ENCODE results near the gene HRH1.

Gene HRH1

DNA sequence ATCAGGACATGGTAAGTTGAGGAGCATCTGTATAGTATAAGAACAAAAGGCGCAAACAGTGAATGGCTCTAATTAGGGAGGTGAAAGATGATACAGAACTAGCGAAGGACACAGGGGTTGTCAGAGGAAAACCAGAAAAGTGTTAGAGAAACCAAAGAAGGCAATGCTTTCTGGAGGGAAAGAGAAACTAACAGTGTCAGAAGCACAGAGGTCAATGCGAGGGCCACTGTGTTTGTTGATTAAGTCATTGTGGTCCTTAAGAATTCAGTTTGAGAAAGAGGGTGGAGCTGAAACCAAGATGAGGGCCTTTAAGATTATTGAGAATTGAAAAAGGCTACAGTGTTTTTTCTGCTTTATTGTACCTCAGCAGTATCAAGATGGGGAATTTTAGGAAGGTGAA, 146.7 kb downstream of the HRH1 start:
- Histone ChIP-seq H3K4me1 (ENCODE audit: control insufficient read depth, insufficient read depth, low read length) (no peaks in the 10 kb centered on the region), H3K9me3 (ENCODE audit: control insufficient read depth, insufficient read depth, low read length) (no peaks in the 10 kb centered on the region), H3K36me3 (ENCODE audit: control insufficient read depth, insufficient read depth, low read length) (no peaks in the 10 kb centered on the region), H3K4me3 (ENCODE audit: low read depth, low read length) (no peak overlapping the region), H3K9ac (ENCODE audit: low read depth, low read length) (no peak overlapping the region), H3K27me3 (ENCODE audit: control insufficient read depth, insufficient read depth, low read length) (no peaks in the 10 kb centered on the region)

DNA sequence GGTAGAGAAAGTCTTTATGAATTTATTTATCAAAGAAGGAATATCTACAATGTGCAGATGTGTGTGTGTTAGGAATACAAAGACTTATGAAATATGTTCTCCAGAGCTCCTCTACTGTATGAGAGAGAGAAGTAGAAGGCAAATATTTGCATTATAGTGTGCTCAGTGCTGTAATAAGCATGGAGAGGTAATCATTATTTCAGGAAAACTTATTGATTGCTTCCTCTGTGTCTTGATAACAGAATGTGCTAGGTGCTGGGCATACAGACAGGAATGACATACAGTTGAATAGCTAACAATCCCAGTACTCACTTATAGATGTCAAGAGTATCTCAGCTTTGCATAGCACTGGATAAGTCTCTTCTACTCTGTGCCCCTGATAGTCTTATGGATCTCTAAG, 148.2 kb downstream of the HRH1 start:
- no peaks in the 10 kb centered on the region for H3K36me3 ChIP-seq (ENCODE audit: control insufficient read depth, insufficient read depth, low read length)
- no peaks in the 10 kb centered on the region for H3K4me1 ChIP-seq (ENCODE audit: control insufficient read depth, insufficient read depth, low read length)

DNA sequence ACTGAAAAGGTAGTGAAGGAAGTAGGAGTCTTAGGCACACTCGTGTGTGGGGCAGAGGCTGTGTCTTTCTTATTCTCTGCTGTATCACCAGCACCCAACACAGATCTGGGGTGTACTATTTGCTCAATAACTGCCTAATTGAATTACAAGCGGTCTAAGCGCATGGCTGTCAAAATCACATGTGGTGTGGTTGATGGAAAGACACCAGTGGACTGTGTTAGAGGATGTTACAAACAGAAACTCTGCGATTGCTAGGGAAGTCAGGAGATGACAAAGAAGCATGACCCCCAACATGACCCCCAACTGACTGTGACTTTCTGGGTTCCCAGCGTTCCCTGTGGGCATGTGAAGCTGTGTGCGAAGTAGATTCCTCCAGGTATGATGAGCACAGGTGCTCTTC, 149.9 kb downstream of the HRH1 start:
- peaks cover 6% of the 10 kb centered on the region for H3K36me3 ChIP-seq (ENCODE audit: control insufficient read depth, insufficient read depth, low read length)
- H3K9ac ChIP-seq (ENCODE audit: low read depth, low read length), result no peak overlapping the region

More for the DNA sequence above, 148.2 kb downstream of the HRH1 start:
- H3K4me3 ChIP-seq (ENCODE audit: low read depth, low read length), result no peak overlapping the region
- no peak overlapping the region for H3K9ac ChIP-seq (ENCODE audit: low read depth, low read length)
- no peaks in the 10 kb centered on the region for H3K27me3 ChIP-seq (ENCODE audit: control insufficient read depth, insufficient read depth, low read length)
- H3K9me3 ChIP-seq (ENCODE audit: control insufficient read depth, insufficient read depth, low read length), result no peaks in the 10 kb centered on the region

DNA sequence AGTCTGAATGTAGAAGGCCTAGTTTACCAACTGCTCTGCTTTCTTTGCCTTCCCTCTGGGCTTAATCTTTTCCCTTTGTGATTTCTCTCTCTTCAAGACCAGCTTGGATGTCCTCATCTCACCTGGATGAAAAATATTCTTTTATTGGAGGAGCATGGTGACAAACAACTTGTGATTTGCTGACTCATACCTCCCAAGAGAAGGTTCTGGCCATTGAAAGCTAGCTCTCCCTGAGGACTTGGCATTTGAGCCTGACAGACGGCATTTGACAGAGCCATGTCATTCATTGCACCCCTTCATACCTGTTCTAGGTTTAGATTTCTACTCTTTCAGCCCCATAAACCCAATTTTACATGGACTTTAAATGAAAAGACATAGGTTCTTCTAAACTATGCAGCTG, 151.2 kb downstream of the HRH1 start:
- no peak overlapping the region for H3K9ac ChIP-seq (ENCODE audit: low read depth, low read length)
- no peaks in the 10 kb centered on the region for H3K27me3 ChIP-seq (ENCODE audit: control insufficient read depth, insufficient read depth, low read length)
- no peak overlapping the region for H3K4me3 ChIP-seq (ENCODE audit: low read depth, low read length)
- no peaks in the 10 kb centered on the region for H3K4me1 ChIP-seq (ENCODE audit: control insufficient read depth, insufficient read depth, low read length)
- H3K9me3 ChIP-seq (ENCODE audit: control insufficient read depth, insufficient read depth, low read length), result no peaks in the 10 kb centered on the region
- H3K36me3 ChIP-seq (ENCODE audit: control insufficient read depth, insufficient read depth, low read length), result peaks cover 6% of the 10 kb centered on the region

More for the DNA sequence above, 149.9 kb downstream of the HRH1 start:
- H3K27me3 ChIP-seq (ENCODE audit: control insufficient read depth, insufficient read depth, low read length), result no peaks in the 10 kb centered on the region
- H3K9me3 ChIP-seq (ENCODE audit: control insufficient read depth, insufficient read depth, low read length), result no peaks in the 10 kb centered on the region
- H3K4me3 ChIP-seq (ENCODE audit: low read depth, low read length), result no peak overlapping the region
- no peaks in the 10 kb centered on the region for H3K4me1 ChIP-seq (ENCODE audit: control insufficient read depth, insufficient read depth, low read length)

DNA sequence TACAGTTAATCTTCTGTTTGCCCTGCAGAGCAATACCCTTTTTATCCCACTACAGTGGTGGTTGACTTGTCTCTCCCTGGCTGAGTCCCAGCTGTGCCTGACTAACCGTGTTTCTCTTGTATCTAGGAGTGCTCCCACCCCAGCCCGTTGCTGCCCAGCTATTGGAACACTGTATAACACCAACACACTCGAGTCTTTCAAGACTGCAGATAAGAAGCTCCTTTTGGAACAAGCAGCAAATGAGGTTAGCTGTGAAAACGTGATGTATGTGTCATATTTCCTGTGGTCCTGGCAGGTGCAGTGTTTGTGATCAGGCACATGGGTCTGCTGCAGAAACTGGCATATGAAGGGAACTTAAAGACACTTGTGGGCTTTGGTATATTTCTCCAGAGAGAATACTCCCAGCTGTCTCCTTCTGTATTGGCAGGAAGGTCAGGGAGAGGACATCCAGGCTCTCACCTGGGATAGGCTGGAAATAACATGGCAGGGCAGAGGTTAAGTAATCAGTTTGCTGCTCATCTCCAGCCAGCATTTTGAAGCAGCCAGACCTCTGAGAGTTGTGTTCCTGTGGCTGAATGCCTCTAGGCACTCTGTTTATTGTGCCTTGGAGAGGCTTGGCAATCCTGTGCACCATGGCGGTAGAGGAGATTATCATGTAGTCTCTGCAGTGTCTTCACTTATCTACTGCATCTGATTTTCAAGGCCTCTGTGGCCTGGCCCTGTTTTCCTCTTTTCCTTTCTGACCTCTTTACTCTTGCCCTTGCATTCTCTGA, 152.7 kb downstream of the HRH1 start:
- Histone ChIP-seq H3K4me1 (ENCODE audit: control insufficient read depth, insufficient read depth, low read length) (no peaks in the 10 kb centered on the region), H3K36me3 (ENCODE audit: control insufficient read depth, insufficient read depth, low read length) (peaks cover 6% of the 10 kb centered on the region), H3K9me3 (ENCODE audit: control insufficient read depth, insufficient read depth, low read length) (no peaks in the 10 kb centered on the region), H3K4me3 (ENCODE audit: low read depth, low read length) (no peak overlapping the region), H3K9ac (ENCODE audit: low read depth, low read length) (no peak overlapping the region), H3K27me3 (ENCODE audit: control insufficient read depth, insufficient read depth, low read length) (no peaks in the 10 kb centered on the region)

DNA sequence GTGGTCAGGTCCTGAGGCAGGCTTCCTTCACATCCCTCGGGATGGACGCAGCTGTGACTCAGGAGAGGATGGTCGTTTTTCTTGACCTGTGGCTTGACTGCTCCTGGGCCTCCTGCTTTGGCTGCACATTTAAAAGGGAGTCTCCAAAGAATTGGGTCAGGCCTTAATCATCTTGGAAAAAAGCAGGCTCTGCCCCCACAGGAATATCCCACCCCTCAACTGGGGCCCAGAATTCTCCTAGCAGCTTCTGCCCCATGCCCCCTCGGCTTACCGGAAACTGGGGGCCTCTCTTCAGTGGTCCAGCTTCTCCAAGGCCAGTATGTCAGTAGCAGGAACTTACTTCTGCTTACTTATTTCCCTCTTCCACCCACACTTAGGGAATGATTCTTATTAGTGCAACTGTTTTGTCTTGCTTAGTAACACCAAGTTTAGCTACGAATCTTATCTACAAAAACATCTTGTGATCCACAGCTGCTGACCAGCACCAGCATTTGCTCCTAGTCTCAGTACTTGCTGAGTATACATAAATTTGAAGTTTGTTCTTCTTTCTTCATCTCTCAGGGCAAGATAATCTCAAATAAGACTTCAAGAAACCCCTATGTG, 153.6 kb downstream of the HRH1 start:
- Histone ChIP-seq H3K4me1 (ENCODE audit: control insufficient read depth, insufficient read depth, low read length) (no peaks in the 10 kb centered on the region), H3K4me3 (ENCODE audit: low read depth, low read length) (no peak overlapping the region), H3K36me3 (ENCODE audit: control insufficient read depth, insufficient read depth, low read length) (peaks cover 6% of the 10 kb centered on the region), H3K27me3 (ENCODE audit: control insufficient read depth, insufficient read depth, low read length) (no peaks in the 10 kb centered on the region), H3K9me3 (ENCODE audit: control insufficient read depth, insufficient read depth, low read length) (no peaks in the 10 kb centered on the region), H3K9ac (ENCODE audit: low read depth, low read length) (no peak overlapping the region)

DNA sequence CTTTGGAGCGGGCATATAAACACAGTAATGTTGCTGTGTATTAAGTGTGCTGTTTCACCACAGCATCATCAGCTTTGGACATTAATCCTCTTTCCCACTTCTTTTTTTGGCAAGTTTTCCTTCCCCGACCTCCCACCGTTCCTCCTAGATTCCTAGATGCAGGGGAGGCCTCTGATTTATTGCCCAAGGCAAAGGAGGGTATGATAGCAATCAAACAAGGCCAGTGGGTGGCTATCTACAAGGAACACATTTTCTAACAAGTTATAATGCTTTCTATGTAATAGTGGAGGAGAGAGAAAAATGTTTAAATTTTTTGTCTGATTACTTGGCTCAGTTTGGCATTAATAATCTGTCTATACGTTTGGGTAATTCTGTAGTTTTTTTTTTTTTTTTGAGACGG, 156.0 kb downstream of the HRH1 start:
- Histone ChIP-seq H3K4me3 (ENCODE audit: low read depth, low read length) (no peak overlapping the region), H3K9me3 (ENCODE audit: control insufficient read depth, insufficient read depth, low read length) (no peaks in the 10 kb centered on the region), H3K9ac (ENCODE audit: low read depth, low read length) (no peak overlapping the region), H3K36me3 (ENCODE audit: control insufficient read depth, insufficient read depth, low read length) (peaks cover 6% of the 10 kb centered on the region), H3K27me3 (ENCODE audit: control insufficient read depth, insufficient read depth, low read length) (no peaks in the 10 kb centered on the region), H3K4me1 (ENCODE audit: control insufficient read depth, insufficient read depth, low read length) (no peaks in the 10 kb centered on the region)

DNA sequence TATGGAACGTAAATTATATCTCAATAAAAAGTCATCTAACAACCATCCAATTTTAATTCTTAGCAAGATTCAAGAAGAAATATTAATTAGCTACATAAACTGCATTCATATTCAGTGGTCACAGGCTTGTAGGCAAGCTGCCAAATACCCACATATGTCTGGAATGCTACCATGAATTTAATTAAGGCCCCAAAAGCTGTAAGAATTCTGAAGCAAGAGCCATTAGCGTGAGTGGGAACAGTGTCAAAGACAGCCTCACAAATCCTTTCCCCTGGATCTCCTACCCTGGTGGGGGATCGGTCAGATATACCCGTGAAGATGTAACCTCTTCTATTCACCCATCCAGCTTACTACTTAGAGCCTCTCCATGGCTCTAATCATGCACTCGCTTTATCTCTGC, 157.9 kb downstream of the HRH1 start:
- H3K36me3 ChIP-seq (ENCODE audit: control insufficient read depth, insufficient read depth, low read length), result peaks cover 6% of the 10 kb centered on the region

More for the DNA sequence above, 157.9 kb downstream of the HRH1 start:
- H3K27me3 ChIP-seq (ENCODE audit: control insufficient read depth, insufficient read depth, low read length), result no peaks in the 10 kb centered on the region
- H3K9me3 ChIP-seq (ENCODE audit: control insufficient read depth, insufficient read depth, low read length), result no peaks in the 10 kb centered on the region
- H3K9ac ChIP-seq (ENCODE audit: low read depth, low read length), result no peak overlapping the region
- no peaks in the 10 kb centered on the region for H3K4me1 ChIP-seq (ENCODE audit: control insufficient read depth, insufficient read depth, low read length)
- H3K4me3 ChIP-seq (ENCODE audit: low read depth, low read length), result no peak overlapping the region

Data from iPS-15b (cell line).